ENCODE results near the gene SNX3.
"Not testable (repeated sequence)": the region's sequence is repeated elsewhere in the genome, so short reads cannot be mapped to it uniquely, and the experiment has no call there.

Gene SNX3

GRCh38 chr6:108254433-108255410, 6.1 kb downstream of the SNX3 start:
- no peak for DNase-seq

GRCh38 chr6:108253241-108253640, 7.6 kb downstream of the SNX3 start:
- no peak for DNase-seq

GRCh38 chr6:108252055-108252454, 8.8 kb downstream of the SNX3 start:
- DNase-seq, result no peak

GRCh38 chr6:108251252-108251651, 9.6 kb downstream of the SNX3 start:
- DNase-seq, result no peak

GRCh38 chr6:108250240-108250866, 10.5 kb downstream of the SNX3 start:
- DNase-seq, result no peak

DNA sequence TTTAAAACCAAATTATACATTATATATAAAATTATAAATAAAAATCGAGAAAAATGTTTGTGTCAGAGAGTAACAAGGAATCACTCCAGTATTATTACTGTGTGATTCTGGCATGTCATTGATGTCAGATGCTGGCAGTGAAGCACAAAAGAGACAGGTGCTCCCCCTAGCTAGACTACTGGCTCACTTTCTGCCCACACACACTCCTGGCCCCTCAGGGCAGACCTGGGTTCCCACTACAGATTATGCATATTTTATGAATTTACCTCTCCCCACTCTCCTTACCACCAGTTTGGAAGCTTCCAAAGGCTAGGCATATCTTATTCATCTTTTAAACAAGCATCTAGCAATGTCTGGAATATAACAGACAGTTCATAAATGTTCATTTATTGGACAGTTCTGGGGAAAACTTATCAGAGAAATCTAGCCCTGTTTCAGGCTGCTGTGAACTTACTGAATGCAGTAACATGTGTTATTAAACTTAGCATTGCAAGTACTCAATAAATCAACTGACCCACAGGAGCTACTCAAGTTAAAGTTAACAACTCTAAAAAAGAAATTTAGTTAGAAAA, 12.8 kb downstream of the SNX3 start:
- DNase-seq, result no peak

DNA sequence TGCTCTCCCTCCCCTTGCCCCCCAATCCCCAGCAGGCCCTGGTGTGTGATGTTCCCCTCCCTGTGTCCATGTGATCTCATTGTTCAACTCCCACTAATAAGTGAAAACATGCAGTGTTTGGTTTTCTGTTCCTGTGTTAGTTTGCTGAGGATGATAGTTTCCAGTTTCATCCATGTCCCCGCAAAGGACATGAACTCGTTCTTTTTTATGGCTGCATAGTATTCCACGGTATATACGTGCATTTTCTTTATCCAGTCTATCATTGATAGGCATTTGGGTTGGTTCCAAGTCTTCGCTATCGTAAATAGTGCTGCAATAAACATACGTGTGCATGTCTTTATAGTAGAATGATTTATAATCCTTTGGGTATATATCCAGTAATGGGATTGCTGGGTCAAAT, 15.7 kb downstream of the SNX3 start:
- not testable (repeated sequence) for DNase-seq

- no peak for DNase-seq
Measured at GRCh38 chr6:108243836-108244235, 17.0 kb downstream of the SNX3 start.

- no peak for DNase-seq
Measured at GRCh38 chr6:108242721-108243120, 18.1 kb downstream of the SNX3 start.

DNA sequence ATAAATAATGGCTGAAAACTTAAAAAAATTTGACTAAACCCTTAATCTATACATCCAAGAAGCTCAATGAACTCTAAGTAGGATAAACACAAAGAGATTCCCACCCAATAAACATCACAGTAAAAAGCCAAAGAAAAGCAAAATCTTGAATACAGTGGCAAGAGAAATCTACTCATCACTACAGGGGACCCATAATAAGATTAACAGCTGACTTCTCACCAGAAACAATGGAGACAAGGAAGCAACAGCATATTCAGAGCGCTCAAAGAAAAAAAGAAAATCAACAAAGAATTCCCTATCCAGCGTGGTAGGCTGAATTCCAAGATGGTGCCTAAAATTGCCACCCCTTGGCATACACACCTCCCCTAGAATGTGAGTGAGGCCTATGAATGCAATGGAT, 18.6 kb downstream of the SNX3 start:
- DNase-seq, result no peak

GRCh38 chr6:108238322-108238721, 22.5 kb downstream of the SNX3 start:
- no peak for DNase-seq

GRCh38 chr6:108236791-108237190, 24.0 kb downstream of the SNX3 start:
- DNase-seq, result no peak

GRCh38 chr6:108235127-108235526, 25.7 kb downstream of the SNX3 start:
- DNase-seq, result no peak

DNA sequence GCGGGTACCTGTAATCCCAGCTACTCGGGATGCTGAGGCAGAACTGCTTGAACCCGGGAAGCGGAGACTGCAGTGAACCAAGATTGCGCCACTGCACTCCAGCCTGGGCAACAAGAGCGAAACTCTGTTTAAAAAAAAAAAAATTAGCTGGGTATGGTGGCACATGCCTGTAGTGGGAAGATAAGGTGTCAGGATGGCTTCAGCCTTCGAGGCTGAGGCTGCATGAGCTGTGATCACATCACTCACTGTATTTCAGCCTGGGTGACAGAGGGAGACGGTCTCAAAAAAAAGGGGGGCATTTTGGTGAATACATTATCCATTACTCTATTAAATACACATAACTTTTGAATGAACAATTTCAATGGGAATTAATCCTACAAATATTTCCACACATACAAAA, 32.4 kb downstream of the SNX3 start:
- no peak for DNase-seq

GRCh38 chr6:108227290-108227689, 33.5 kb downstream of the SNX3 start:
- DNase-seq, result no peak

- no peak for DNase-seq
Measured at GRCh38 chr6:108222504-108222903, 38.3 kb downstream of the SNX3 start.

GRCh38 chr6:108222064-108222463, 38.8 kb downstream of the SNX3 start:
- no peak for DNase-seq

DNA sequence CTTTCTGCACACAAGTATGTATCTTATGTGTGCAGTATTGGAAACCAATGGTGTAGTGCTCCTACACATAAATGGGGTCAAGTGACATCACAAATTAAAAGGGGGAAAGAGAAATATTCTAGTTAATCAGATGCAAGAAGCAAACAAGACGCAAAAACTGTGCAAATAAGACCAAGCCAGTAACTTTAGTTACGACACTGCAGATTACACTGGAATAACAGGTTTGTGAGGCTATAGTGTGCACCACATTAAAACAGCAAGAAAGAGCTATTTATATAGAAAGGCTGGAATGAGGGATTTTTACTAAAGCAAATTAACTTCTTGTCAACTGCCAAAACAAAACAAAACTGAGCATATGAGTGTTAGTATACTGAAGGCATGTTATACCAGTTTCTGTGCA, 49.2 kb downstream of the SNX3 start:
- DNase-seq, result no peak

GRCh38 chr6:108210556-108210955, 50.3 kb downstream of the SNX3 start:
- no peak for DNase-seq

GRCh38 chr6:108209738-108210137, 51.1 kb downstream of the SNX3 start:
- DNase-seq, result no peak

DNA sequence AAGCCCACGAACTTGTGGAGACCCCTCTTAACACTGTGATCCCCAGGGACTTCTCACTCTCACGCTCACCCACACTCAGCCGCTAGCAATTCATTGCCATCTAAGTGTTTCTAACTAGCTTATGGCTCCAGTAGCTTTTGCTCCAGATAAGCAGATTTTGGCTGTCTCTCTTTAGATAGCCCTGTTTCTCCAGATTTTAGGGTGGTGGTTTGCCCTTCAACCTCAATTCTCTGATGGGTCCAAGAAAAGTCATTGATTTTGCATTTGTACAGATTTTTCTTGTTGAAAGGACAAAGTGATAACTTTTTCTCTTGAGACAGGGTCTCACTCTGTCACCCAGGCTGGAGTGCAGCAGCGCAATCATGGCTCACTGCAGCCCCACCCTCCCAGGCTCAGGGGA, 53.8 kb downstream of the SNX3 start:
- DNase-seq, result no peak

DNA sequence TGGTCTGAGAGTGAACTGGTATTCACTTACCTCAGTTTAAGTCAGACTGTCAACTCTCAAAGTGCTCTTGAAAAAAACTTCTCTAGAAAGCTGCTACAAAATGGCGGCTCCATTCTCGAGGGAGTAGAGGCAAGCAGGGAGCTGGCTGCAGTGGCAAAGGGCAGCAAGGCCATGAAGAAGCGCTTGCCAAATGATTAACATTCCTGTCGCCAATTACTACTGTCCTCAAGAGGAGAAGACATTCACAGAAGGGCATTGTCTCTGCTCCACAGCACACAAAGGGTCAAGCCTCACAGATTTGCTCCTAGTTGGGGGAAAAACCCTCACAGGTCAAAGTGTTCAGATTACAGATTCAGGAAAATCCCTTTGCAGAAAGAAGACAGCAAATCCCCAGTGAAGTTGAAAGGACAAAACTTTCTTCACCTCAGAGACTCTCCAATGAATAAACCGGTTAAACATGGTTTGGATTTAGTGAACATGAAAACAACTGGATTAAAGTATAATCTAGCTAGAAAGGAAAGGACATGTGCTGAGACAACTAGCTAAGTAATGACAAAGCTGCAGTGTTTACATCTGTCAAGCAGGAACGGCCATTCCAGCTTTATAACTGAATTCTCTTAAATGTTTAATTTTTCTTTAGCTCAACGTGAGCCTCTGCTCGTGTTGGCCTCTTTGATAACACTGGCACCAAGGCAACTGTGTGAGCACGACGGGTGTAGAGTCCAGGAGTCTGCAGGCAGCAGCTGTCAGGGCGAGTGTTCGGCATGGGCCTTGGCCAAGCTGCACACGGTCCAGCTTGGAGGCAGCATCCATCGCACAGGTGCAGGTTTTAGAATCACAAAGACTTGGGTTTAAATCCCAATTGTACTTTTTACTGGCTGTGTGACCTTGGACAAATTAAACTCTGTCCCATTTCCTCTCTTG, 57.4 kb downstream of the SNX3 start:
- DNase-seq, result no peak

DNA sequence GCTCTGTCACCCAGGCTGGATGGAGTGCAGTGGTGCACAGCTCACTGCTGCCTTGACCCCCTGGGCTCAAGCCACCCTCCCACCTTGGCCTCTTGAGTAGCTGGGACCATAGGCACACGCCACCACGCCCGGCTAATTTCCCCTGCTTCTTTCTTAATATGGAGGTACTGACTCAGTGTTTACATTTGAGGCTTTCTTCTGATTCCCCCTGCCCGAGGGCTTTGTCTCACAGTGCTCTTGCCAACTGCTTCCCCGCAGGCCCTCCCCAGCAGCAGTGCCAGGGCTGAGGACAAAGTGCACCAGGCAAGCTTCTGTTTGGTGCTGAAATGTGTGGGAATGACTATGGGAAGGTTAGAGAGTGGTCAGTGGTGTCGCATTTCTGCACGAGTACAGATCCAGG, 60.2 kb downstream of the SNX3 start:
- DNase-seq, result no peak
